Measurements from ENCODE around the gene IGF2BP1.

- TF ChIP-seq CTCF (conservative IDR thresholded peaks at IDR 0.05 in 1 of 2, IDR thresholded peaks at IDR 0.05 in 1 of 2; ENCODE audit: extremely low read depth in 1 of 2, insufficient read depth in 1 of 2, low read depth in 1 of 2, low read length in 2 of 2): no peak
- TF ChIP-seq EZH2 (IDR thresholded peaks at IDR 0.05; ENCODE audit: borderline replicate concordance, low read length): no peak
These were observed 26.1 kb upstream of the IGF2BP1 start for GRCh38 chr17:48970865-48971687.

Data from mammary epithelial cell (primary cell).